ENCODE measurements around the gene GALNT7.

The GALNT7 gene

DNA sequence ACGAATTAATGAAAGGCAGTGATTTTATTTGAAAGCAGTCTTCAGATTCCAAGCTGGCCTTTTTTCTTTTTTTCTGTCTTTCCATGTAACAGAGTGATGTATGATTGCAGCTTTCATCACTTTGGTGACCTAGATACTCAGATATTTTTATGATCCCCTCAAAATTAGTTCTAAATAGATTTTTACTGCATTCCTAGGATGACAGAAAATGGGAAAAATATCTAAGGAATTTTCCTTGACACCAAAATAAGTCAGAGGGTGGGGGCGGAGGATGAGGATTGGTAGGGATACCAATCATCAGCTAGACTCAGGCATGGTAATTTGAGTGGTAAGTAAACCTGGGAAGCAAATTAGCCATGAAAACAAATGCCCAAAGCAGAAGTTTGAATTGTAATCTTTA, 177.5 kb downstream of the GALNT7 start:
- no peak overlapping the region for H3K4me3 ChIP-seq (ENCODE audit: low read depth, low read length)
- TF ChIP-seq CTCF (IDR thresholded peaks at IDR 0.05; ENCODE audit: low read depth, low read length): no peak

DNA sequence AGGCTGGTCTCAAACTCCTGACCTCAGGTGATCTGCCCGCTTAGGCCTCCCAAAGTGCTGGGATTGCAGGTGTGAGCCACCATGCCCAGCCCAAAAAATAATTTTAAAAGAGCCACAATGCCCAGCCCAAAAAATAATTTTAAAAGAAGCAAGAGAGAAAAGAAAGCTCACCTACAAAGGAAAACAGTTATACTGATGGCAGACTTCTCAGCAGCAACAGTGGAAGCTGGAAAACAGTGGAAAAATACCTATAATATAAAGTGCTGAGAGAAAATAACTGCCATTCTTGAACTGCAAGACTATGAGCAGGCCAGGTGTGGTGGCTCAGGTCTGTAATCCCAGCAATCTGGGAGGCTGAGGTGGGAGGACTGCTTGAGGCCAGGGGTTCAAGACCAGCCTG, 178.9 kb downstream of the GALNT7 start:
- no peak overlapping the region for H3K4me3 ChIP-seq (ENCODE audit: low read depth, low read length)
- no peak for TF ChIP-seq CTCF (IDR thresholded peaks at IDR 0.05; ENCODE audit: low read depth, low read length)

DNA sequence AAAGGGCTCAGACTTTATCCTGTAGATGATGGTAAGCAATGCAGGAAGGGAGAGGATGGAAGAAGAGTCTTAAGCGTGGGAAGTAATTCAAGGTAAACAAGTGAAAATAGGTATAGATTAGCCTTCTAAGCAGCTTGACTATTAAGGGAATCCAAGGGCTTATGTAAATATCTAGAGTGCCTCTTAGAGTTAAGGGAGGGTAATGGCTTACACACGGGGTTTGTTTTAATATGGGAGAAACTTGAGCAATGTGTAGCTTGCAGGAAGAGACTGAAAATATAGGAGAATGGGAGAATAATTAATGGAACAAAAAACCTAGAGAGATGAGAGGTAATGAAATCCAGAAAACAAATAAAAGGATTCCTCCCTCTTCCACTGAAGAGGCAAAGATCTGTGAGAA, 189.3 kb downstream of the GALNT7 start:
- no peak for TF ChIP-seq CTCF (IDR thresholded peaks at IDR 0.05; ENCODE audit: low read depth, low read length)

GRCh38 chr4:173360587-173361221, 192.1 kb downstream of the GALNT7 start:
- 0 out of 2 replicates have a peak, but pooled peaks have one; percentile 16 for TF ChIP-seq CTCF (IDR thresholded peaks at IDR 0.05; ENCODE audit: low read depth, low read length)
- no peak overlapping the region for H3K4me3 ChIP-seq (ENCODE audit: low read depth, low read length)

More for the DNA sequence above, 189.3 kb downstream of the GALNT7 start:
- H3K4me3 ChIP-seq (ENCODE audit: low read depth, low read length): no peak overlapping the region

DNA sequence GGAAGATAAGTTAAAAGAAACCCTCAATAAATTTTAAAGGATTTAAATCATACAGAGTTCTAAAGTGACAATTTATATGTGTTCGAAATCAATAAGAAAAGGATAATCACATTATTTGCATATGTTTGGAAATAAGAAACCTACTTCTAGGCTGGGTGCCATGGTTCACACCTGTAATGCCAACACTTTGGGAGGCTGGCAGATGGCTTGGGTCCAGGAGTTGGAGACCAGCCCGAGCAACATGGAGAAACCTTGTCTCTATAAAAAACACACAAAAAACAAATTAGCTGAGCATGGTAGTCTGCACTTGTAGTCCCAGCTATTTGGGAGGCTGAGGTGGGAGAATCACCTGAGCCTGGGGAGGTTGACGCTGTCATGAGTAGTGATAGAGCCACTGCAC, 194.1 kb downstream of the GALNT7 start:
- no peak for TF ChIP-seq CTCF (IDR thresholded peaks at IDR 0.05; ENCODE audit: low read depth, low read length)
- no peak overlapping the region for H3K4me3 ChIP-seq (ENCODE audit: low read depth, low read length)

GRCh38 chr4:173365359-173365996, 196.9 kb downstream of the GALNT7 start:
- no peak overlapping the region for H3K4me3 ChIP-seq (ENCODE audit: low read depth, low read length)
- no peak for TF ChIP-seq CTCF (IDR thresholded peaks at IDR 0.05; ENCODE audit: low read depth, low read length)

DNA sequence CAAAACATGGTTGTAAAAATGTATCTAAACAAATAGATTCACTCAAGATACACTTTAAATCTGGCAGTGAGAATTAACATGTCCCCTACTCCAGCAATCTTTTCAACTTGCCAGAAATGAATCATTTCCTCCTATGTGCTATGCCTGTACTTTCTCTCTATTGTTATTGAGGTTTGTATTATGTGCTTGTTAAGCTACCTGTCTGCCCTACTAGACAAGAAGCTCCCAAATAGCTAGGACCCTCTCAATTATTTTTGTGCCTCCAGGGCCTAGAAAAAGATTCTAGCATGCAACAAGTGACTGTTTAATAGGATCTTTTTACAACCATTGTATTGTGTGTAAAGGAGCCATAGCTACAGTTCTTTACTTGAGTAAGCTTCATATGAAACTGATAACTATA, 198.7 kb downstream of the GALNT7 start:
- H3K4me3 ChIP-seq (ENCODE audit: low read depth, low read length): no peak overlapping the region
- TF ChIP-seq CTCF (IDR thresholded peaks at IDR 0.05; ENCODE audit: low read depth, low read length): no peak

Data from WI38 (cell line).